NOMO-1 (cell line): ENCODE data around the gene CDC25A.

Experiments used
- DNase-seq, 2 experiments: peaks; one replicate each; lab custom pipeline; 2025; ENCODE audit not compliant: unreplicated experiment in 2 of 2; lab: John Stamatoyannopoulos, UW

CDC25A gene

DNA sequence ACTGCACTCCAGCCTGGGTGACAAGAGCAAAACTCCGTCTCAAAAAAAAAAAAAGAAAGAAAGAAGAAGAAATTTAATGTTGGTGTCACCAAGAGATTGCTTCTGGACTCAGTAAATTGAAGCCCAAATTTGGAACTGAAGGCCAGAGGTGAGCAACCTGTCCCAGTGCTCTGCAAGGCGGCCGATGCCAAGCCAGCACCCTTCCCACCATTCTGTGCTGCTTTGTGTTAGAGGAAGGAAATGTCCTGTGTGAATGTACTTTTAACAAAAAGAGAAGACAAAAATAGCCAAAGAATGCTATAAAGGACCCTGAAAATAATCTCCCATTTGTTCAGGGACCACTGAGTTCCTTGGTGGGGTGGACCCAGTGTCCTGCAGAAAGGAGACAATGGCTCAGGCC, 44.6 kb downstream of the CDC25A start:
- no peak for DNase-seq

DNA sequence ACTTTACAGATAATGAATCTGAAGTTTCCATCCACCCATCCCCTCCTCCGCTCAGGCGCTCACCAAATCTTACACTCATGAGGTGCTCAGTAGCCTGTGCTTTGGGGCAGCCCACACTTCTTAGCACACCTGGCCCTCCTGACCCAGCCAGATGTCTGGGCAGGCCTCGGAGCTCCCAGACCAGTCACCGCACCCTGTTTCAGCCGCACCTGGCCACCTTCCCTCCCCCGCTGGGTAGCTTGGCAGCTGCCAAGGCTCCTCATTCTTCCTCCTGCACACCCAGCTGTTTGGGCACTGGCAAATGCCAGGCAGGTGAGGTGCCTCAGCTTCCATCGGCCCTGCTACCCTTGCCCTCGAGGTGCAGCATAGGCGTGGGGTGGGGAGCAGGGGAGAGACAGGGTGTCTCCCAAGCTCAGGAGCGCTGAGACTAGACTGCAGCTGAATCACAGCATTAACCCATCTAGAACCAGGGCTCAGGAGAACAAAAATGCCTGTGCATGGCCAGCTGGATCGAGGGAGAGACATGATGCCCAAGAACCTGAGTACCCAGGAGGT, 45.8 kb downstream of the CDC25A start:
- DNase-seq: no peak

- no peak for DNase-seq
These were observed 46.5 kb downstream of the CDC25A start for GRCh38 chr3:48141604-48142137.

GRCh38 chr3:48140936-48141603, 47.1 kb downstream of the CDC25A start:
- DNase-seq: no peak

GRCh38 chr3:48140336-48140757, 47.9 kb downstream of the CDC25A start:
- DNase-seq: no peak

DNA sequence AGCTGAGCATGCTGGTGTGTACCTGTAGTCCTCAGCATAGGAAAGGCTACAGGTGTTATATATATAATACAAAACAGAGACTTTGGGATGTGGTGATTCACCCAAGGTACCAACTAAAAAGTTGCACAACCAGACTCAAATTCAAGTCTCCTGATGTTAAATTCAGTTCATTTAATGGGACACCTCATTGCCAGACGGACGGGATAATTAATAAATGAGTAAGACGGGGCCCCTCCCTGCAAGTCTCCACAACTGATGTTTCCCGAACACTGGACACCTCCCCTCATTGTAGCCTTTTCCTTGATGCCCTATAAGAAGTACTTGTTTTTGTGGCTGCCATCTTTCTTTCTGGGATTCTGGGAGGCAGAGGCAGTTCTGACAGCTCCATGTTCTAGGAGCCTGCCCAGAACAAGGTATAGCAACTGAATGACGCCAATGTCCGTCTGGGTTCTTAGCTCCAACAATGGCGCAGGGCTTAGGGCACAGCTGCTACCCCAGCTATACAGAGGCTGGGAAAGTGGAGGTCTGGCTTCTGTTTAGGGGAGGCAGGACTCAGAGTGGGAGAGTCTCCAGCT, 50.7 kb downstream of the CDC25A start:
- no peak for DNase-seq

DNA sequence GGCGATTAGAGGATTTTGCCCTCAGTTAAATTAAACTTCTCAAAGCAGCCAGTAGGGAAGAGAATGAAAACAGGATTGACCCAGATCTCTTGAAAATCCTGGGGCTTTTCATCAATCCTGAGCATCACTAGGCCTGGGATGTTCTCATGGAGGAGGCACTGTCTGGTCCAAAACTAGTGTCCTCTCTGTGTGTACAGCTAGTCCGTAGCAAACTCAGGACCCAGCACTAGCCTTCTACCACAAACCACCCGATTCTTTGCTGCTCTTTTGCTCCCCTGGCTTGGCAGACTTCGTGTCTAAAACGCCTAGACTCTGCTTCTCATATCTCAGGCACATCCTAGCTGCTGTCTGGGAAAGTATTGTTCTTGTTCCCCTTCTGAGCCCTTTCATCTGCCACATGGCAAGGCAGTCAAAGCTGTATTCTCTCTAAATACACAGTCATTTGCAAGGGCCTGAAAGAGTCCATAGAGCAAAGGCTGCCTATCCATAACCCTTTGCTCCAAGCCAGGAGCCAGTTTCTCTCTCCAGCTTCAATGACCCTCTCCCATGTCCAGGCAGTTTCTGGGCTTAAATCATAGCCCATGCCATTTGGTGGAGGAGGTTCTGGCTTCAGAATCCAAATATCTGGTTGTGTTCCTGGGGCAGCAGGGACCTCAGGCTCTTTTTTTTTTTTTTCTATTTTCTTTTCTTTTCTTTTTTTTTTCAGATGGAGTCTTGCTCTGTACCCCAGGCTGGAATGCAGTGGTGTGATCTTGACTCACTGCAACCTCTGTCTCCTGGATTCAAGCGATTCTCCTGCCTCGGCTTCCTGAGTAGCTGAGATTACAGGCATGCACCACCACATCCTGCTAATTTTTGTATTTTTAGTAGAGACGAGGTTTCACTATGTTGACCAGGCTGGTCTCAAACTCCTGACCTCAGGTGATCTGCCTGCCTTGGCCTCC, 52.4 kb downstream of the CDC25A start:
- DNase-seq: no peak

GRCh38 chr3:48130321-48130904, 57.8 kb downstream of the CDC25A start:
- no peak for DNase-seq

DNA sequence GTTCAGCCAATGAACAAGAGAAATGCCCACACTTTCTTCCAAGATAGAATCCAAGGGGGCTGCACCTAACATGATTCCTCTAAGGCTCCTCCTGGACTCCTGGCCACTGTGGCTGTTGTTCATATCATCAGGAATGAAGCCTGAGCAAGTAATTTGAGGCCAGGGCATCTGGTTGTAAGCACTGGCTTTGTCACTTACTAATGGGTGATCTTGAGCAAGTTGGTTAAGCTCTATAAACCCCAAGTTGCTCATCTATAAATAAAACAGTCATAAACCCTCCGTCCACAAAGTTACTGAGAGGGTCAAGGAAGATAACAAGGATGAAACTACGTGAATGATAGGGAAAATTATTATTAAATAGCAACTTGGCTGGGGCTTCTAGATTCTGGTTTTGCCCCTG, 58.3 kb downstream of the CDC25A start:
- no peak for DNase-seq

- DNase-seq: no peak
These were observed 59.4 kb downstream of the CDC25A start for GRCh38 chr3:48128774-48129173.

GRCh38 chr3:48125886-48126622, 62.2 kb downstream of the CDC25A start:
- DNase-seq: no peak

DNA sequence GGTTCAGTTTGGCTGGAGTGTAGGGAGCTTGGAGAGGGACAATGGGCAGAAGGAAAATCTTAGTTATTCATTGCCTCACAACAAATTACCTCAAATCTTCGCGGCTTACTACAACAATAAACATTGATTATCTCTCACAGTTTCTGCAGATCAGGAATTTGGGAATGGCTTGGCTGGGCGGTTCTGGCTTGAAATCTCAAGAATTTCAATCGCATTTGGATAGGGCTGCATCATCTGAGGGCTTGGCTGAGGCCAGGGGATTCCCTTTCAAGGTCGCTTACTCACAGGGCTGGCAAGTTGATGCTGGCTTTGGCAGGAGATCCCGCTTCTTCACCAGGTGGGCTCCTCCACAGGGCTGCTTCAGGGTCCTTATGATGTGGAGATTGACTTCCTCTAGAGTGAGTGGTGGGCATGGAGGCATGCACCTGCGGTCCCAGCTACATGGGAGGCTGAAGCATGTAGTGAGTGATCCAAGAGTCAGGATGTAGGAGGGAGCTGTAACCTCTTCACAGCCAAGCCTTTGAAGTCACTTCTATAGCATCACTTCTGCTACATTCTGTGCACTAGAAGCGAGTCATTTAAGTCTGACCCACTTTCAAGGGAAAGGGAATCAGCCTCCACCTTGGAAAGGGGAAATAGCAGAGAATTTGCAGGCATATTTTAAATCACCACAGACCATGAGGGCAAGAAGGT, 63.1 kb downstream of the CDC25A start:
- DNase-seq: no peak

DNA sequence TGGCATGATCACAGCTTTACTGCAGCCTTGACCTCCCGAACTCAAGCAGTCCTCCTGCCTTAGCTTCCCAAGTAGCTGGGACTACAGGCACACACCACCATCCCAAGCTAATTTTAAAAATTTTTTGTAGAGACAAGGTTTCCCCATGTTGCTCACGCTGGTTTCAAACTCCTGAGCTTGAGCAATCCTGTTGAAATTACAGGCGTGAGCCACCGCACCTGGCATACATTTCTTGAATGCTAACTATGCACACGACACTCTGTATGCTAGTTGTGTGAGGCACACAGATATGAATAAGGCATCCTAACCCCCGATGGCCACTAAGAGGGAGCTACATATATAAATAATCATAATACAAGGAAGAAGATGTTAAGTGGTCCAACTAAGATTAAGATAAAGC, 64.9 kb downstream of the CDC25A start:
- DNase-seq: no peak

DNA sequence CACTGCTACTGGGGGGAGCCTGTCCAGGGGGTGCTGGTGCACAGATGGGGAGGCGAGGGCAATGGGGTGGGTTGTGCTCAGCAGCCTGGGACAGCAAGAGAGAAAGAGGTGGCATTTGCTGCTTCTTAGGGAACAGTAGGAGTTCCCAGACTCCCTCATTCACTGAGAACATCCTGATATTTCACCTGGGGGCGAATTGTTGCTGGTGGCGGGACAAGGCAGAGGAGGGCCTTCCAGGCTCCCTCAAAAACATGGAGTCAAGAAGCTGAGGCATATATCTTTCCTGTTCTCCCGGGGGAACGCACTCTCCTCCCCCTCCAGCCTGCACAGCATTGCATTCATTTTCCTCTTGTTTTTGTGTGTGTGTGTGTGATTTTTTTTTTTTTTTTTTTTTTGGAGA, 65.7 kb downstream of the CDC25A start:
- no peak for DNase-seq

- no peak for DNase-seq
These were observed 68.0 kb downstream of the CDC25A start for GRCh38 chr3:48120223-48120622.

GRCh38 chr3:48119505-48120193, 68.6 kb downstream of the CDC25A start:
- DNase-seq: no peak

DNA sequence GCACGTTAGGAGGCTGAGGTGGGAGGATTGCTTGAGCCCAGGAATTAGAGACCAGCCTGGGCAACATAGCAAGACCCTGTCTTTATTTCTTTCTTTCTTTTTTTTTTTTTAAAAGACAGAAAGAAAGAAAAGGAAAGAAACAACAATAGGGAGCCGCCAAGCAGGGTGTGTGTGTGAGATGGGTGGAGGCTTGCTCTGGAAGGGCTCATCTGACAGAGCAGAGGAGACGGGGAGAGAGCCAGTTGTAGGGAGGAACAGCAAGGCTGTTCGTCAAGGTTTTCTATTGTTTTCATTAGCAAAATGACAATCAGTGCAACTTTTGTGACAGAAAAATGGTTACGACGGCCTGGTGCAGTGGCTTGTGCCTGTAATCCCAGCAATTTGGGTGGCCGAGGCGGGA, 69.3 kb downstream of the CDC25A start:
- DNase-seq: no peak

DNA sequence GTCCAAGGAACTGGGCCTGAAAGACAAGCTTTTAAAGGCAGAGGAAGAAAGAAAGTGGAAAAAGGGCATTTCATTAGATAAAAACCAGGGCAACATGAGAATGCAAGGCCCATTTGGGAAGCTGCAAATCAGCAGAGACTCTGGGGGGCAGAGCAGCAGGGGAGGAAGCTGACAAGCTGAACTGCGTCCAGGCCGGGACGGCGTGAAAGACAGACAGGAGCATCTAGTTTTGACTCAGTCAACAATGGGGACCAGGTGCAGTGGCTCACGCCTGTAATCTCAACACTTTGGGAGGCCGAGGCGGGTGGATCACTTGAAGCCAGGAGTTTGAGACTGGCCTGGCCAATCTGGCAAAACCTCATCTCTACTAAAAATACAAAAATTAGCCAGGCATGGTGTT, 69.9 kb downstream of the CDC25A start:
- DNase-seq: no peak

DNA sequence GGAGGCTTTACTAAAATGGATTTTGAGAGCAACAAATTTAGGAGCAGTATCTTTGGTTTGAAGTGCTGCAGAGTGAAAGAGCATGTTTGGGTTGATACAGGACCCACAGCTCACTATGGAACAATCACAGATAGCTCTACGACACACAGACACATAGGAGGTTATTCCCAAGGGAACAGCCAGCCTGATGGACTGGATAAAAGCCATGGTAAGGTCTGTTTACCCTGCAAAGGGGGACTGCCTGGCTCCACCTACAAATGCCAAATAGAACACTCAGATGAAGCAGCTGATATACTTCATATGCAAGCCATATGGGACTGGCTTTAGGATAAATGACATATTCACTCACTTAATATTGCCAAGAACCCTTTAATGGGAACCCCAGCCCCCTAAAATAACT, 75.4 kb downstream of the CDC25A start:
- DNase-seq: no peak
